Mesenchymal stem cell (in vitro differentiated cells and primary cell): Measurements from ENCODE around the gene IL21R.

Experiments
- DNase-seq: peaks from one replicate; pipeline ENCODE4 v3.0.0-alpha.2; 2013
- H2AFZ ChIP-seq: one replicate; pipeline ENCODE4 v1.6.1; 2013; ENCODE audit warnings: low read depth, mild to moderate bottlenecking, control low read depth, inconsistent platforms, low read length, moderate library complexity
- H2AK5ac ChIP-seq: 2 replicates; pipeline ENCODE4 v1.6.1; 2013; ENCODE audit warnings: low read length, moderate library complexity, mild to moderate bottlenecking, inconsistent platforms; ENCODE audit not compliant: severe bottlenecking
- H2BK120ac ChIP-seq: one replicate; pipeline ENCODE4 v1.6.1; 2013; ENCODE audit warnings: low read depth, mild to moderate bottlenecking, inconsistent platforms, low read length, moderate library complexity
- H2BK12ac ChIP-seq, 2 experiments: one replicate each; pipeline ENCODE4 v1.6.1; 2013; ENCODE audit warnings: inconsistent platforms in 2 of 2, low read length in 2 of 2, mild to moderate bottlenecking in 2 of 2, moderate library complexity in 2 of 2, control low read depth in 1 of 2
- H2BK15ac ChIP-seq: one replicate; pipeline ENCODE4 v1.6.1; 2013; ENCODE audit warnings: mild to moderate bottlenecking, low read depth, inconsistent platforms; ENCODE audit not compliant: poor library complexity, severe bottlenecking
- H2BK5ac ChIP-seq: 2 replicates; pipeline ENCODE4 v1.6.1; 2013; ENCODE audit warnings: low read depth, mild to moderate bottlenecking, low read length, control low read depth, inconsistent platforms; ENCODE audit not compliant: poor library complexity, severe bottlenecking
- H3K14ac ChIP-seq, 2 experiments: one replicate each; pipeline ENCODE4 v1.6.1; 2013; ENCODE audit warnings: inconsistent platforms in 2 of 2, low read length in 2 of 2, control low read depth in 1 of 2, mild to moderate bottlenecking in 1 of 2, moderate library complexity in 1 of 2
- H3K18ac ChIP-seq, 2 experiments: one replicate each; pipeline ENCODE4 v1.6.1; 2013; ENCODE audit warnings: inconsistent platforms in 2 of 2, low read length in 2 of 2, control low read depth in 1 of 2, low read depth in 1 of 2, mild to moderate bottlenecking in 1 of 2
- H3K23ac ChIP-seq, 2 experiments: one replicate each; pipeline ENCODE4 v1.6.1; 2013; ENCODE audit warnings: inconsistent platforms in 2 of 2, low read length in 2 of 2, mild to moderate bottlenecking in 2 of 2, moderate library complexity in 2 of 2, control low read depth in 1 of 2
- H3K27ac ChIP-seq: 2 replicates; pipeline ENCODE4 v1.5.1; 2013; ENCODE audit warnings: mild to moderate bottlenecking, moderate library complexity, low read length, control low read depth, inconsistent platforms; ENCODE audit not compliant: poor library complexity, severe bottlenecking
- H3K27me3 ChIP-seq, 2 experiments: 2 replicates each; pipeline versions ENCODE4 v1.6.1 to v1.7.0; 2013; ENCODE audit warnings: low read length in 2 of 2, mild to moderate bottlenecking in 2 of 2, moderate library complexity in 2 of 2, control low read depth in 1 of 2, inconsistent platforms in 1 of 2; ENCODE audit not compliant: control insufficient read depth in 1 of 2, insufficient read depth in 1 of 2
- H3K36me3 ChIP-seq, 2 experiments: 2 replicates each; pipeline versions ENCODE4 v1.6.1 to v1.7.0; 2013; ENCODE audit warnings: low read length in 2 of 2, control low read depth in 1 of 2, inconsistent platforms in 1 of 2, low read depth in 1 of 2, mild to moderate bottlenecking in 1 of 2; ENCODE audit not compliant: insufficient read depth in 2 of 2, control insufficient read depth in 1 of 2
- H3K4ac ChIP-seq, 2 experiments: one replicate each; pipeline ENCODE4 v1.6.1; 2013; ENCODE audit warnings: inconsistent platforms in 2 of 2, low read length in 2 of 2, mild to moderate bottlenecking in 2 of 2, moderate library complexity in 2 of 2, control low read depth in 1 of 2, low read depth in 1 of 2
- H3K4me1 ChIP-seq: 2 replicates; pipeline ENCODE4 v1.6.1; 2013; ENCODE audit warnings: low read depth, low read length, control low read depth; ENCODE audit not compliant: control insufficient read depth, insufficient read depth
- H3K4me2 ChIP-seq: 2 replicates; pipeline ENCODE4 v1.6.1; 2013; ENCODE audit warnings: low read length, mild to moderate bottlenecking, inconsistent platforms; ENCODE audit not compliant: poor library complexity, severe bottlenecking
- H3K4me3 ChIP-seq, 2 experiments: 2 replicates each; pipeline versions ENCODE4 v1.5.1 to v1.7.0; 2013; ENCODE audit warnings: low read length in 2 of 2, mild to moderate bottlenecking in 2 of 2, control low read depth in 1 of 2, low read depth in 1 of 2; ENCODE audit not compliant: insufficient read depth in 1 of 2
- H3K79me1 ChIP-seq: replicated peaks from 2 replicates; pipeline ENCODE4 v1.6.1; 2013; ENCODE audit warnings: mild to moderate bottlenecking, control low read depth, low read length, inconsistent platforms; ENCODE audit not compliant: poor library complexity, severe bottlenecking
- H3K9ac ChIP-seq: 2 replicates; pipeline ENCODE4 v1.7.0; 2013; ENCODE audit warnings: mild to moderate bottlenecking, low read length, moderate library complexity
- H3K9me3 ChIP-seq: 2 replicates; pipeline ENCODE4 v1.7.0; 2013; ENCODE audit warnings: mild to moderate bottlenecking, low read length; ENCODE audit not compliant: control insufficient read depth
- H4K8ac ChIP-seq: one replicate; pipeline ENCODE4 v1.6.1; 2013; ENCODE audit warnings: inconsistent platforms, mild to moderate bottlenecking, low read length, moderate library complexity
- H4K91ac ChIP-seq: one replicate; pipeline ENCODE4 v1.6.1; 2013; ENCODE audit warnings: mild to moderate bottlenecking, low read length, inconsistent platforms
- WGBS: methylation state at CpG from one replicate; pipeline ENCODE4 v1.1.7; 2013; ENCODE audit warnings: mixed read lengths; 5-methylcytosine and 5-hydroxymethylcytosine counted together

IL21R gene

GRCh38 chr16:27444470-27444869, 42.5 kb downstream of the IL21R start:
- no peak overlapping the region for H4K8ac ChIP-seq
- H3K9ac ChIP-seq, result no peak overlapping the region
- H3K4me1 ChIP-seq, result peaks cover 8% of the 10 kb centered on the region
- no peak overlapping the region for H4K91ac ChIP-seq
- WGBS, result 93% methylated on average over 5 of the region's 5 CpGs
- no peaks in the 10 kb centered on the region for H3K36me3 ChIP-seq
- H3K79me1 ChIP-seq, result no peaks in the 10 kb centered on the region
- H2AK5ac ChIP-seq, result no peak overlapping the region
- H3K27ac ChIP-seq, result no peak overlapping the region
- H3K9me3 ChIP-seq, result peaks cover 12% of the 10 kb centered on the region
- no peak overlapping the region for H3K18ac ChIP-seq
- no peak overlapping the region for H2BK5ac ChIP-seq
- H3K14ac ChIP-seq, result no peak overlapping the region
- DNase-seq, result no peak
- no peak overlapping the region for H2BK15ac ChIP-seq
- H3K4ac ChIP-seq, result no peak overlapping the region
- H2AFZ ChIP-seq, result no peak overlapping the region
- no peak overlapping the region for H3K4me2 ChIP-seq
- no peak overlapping the region for H2BK12ac ChIP-seq
- H3K27me3 ChIP-seq, result peaks cover 0 to 11% of the 10 kb centered on the region in 2 experiments
- H2BK120ac ChIP-seq, result no peak overlapping the region
- H3K4me3 ChIP-seq, result no peak overlapping the region
- H3K23ac ChIP-seq, result no peak overlapping the region

GRCh38 chr16:27445502-27446175, 43.7 kb downstream of the IL21R start:
- H3K4me3 ChIP-seq, result no peak overlapping the region
- DNase-seq, result no peak
- H3K4me2 ChIP-seq, result no peak overlapping the region
- WGBS, result 91% methylated on average over 10 of the region's 12 CpGs
- no peak overlapping the region for H3K27ac ChIP-seq
- no peak overlapping the region for H2BK5ac ChIP-seq
- H2AK5ac ChIP-seq, result no peak overlapping the region
- no peak overlapping the region for H3K14ac ChIP-seq
- no peak overlapping the region for H4K91ac ChIP-seq
- no peak overlapping the region for H2BK15ac ChIP-seq
- no peak overlapping the region for H2BK120ac ChIP-seq
- H2AFZ ChIP-seq, result no peak overlapping the region
- no peaks in the 10 kb centered on the region for H3K36me3 ChIP-seq
- H2BK12ac ChIP-seq, result no peak overlapping the region
- no peak overlapping the region for H4K8ac ChIP-seq
- H3K23ac ChIP-seq, result no peak overlapping the region
- no peaks in the 10 kb centered on the region for H3K79me1 ChIP-seq
- H3K9me3 ChIP-seq, result peaks cover 12% of the 10 kb centered on the region
- no peak overlapping the region for H3K9ac ChIP-seq
- no peak overlapping the region for H3K4ac ChIP-seq
- peaks cover 0 to 15% of the 10 kb centered on the region in 2 experiments for H3K27me3 ChIP-seq
- no peak overlapping the region for H3K18ac ChIP-seq
- H3K4me1 ChIP-seq, result peaks cover 14% of the 10 kb centered on the region

GRCh38 chr16:27446721-27447120, 44.7 kb downstream of the IL21R start:
- Histone ChIP-seq H3K4me2 (no peak overlapping the region), H3K4me1 (peaks cover 17% of the 10 kb centered on the region), H2BK12ac (no peak overlapping the region), H3K27ac (no peak overlapping the region), H3K27me3 (peaks cover 0 to 21% of the 10 kb centered on the region in 2 experiments), H3K36me3 (no peaks in the 10 kb centered on the region), H3K23ac (no peak overlapping the region), H3K18ac (no peak overlapping the region), H2AK5ac (no peak overlapping the region), H4K8ac (no peak overlapping the region), H4K91ac (no peak overlapping the region), H2BK5ac (no peak overlapping the region), H3K4me3 (no peak overlapping the region), H3K4ac (no peak overlapping the region), H3K9ac (no peak overlapping the region), H3K79me1 (no peaks in the 10 kb centered on the region), H2BK120ac (no peak overlapping the region), H2BK15ac (no peak overlapping the region), H2AFZ (no peak overlapping the region), H3K9me3 (peaks cover 12% of the 10 kb centered on the region), H3K14ac (no peak overlapping the region)
- 88% methylated on average over 4 of the region's 4 CpGs for WGBS
- no peak for DNase-seq

GRCh38 chr16:27447301-27447700, 45.3 kb downstream of the IL21R start:
- H3K23ac ChIP-seq, result no peak overlapping the region
- no peak overlapping the region for H2AFZ ChIP-seq
- no peak overlapping the region for H4K8ac ChIP-seq
- H2BK120ac ChIP-seq, result no peak overlapping the region
- WGBS, result 78% methylated on average over 5 of the region's 5 CpGs
- H3K36me3 ChIP-seq, result no peaks in the 10 kb centered on the region
- peaks cover 12% of the 10 kb centered on the region for H3K9me3 ChIP-seq
- H2BK15ac ChIP-seq, result no peak overlapping the region
- H3K27ac ChIP-seq, result no peak overlapping the region
- DNase-seq, result no peak
- peaks cover 17% of the 10 kb centered on the region for H3K4me1 ChIP-seq
- H4K91ac ChIP-seq, result no peak overlapping the region
- H3K9ac ChIP-seq, result no peak overlapping the region
- peaks cover 0 to 24% of the 10 kb centered on the region in 2 experiments for H3K27me3 ChIP-seq
- no peak overlapping the region for H3K18ac ChIP-seq
- no peak overlapping the region for H3K14ac ChIP-seq
- no peak overlapping the region for H2AK5ac ChIP-seq
- H3K79me1 ChIP-seq, result no peaks in the 10 kb centered on the region
- H3K4me3 ChIP-seq, result no peak overlapping the region
- no peak overlapping the region for H3K4ac ChIP-seq
- H2BK12ac ChIP-seq, result no peak overlapping the region
- H2BK5ac ChIP-seq, result no peak overlapping the region
- no peak overlapping the region for H3K4me2 ChIP-seq
